HepG2 (cell line): ENCODE data around the gene MS4A7. TPM values are rescaled to one million over a fixed set of nuclear protein-coding genes. Genes with fewer than 3 reads are reported as not detected.

Experiments
- ATAC-seq: fragments of 200-7000 bp; cut with Tn5 transposase; 3 replicates; pipeline ENCODE4 v1.9.1; 2020; ENCODE audit warnings: mild to moderate bottlenecking, moderate library complexity
- BruUV-seq: library from RNA; stranded (reverse); fragments of 400-500 nt; replicated peaks from 2 replicates; lab custom pipeline; 2021; lab: Mats Ljungman, UMichigan
- CTCF ChIA-PET: fragments of 300-600 bp; formaldehyde crosslinking; extraction: SDS; loops from one replicate; lab custom pipeline; 2021; ENCODE audit warnings: low total read pairs, inconsistent platforms, low intra/inter-chr PET ratio; lab: Yijun Ruan, JAX
- POLR2A ChIA-PET: fragments of 350-600 bp; sonication (Branson Sonifier 250); formaldehyde crosslinking; loops from one replicate; lab custom pipeline; 2020; ENCODE audit warnings: antibody characterized with exemption, inconsistent platforms; lab: Yijun Ruan, JAX
- DNase-seq: peaks from one replicate; pipeline ENCODE4 v3.0.0-alpha.2; 2015; ENCODE audit warnings: low spot score
- FAIRE-seq: peaks from 3 replicates; lab custom pipeline; 2011; peaks lifted over from hg19 to GRCh38; lab: Jason Lieb, UNC
- H2AFZ ChIP-seq: one replicate; pipeline ENCODE4 v1.6.1; 2011; ENCODE audit warnings: low read length, inconsistent platforms
- H3K27ac ChIP-seq: fragments of 300-600 bp; 3 replicates; pipeline ENCODE4 v1.8.0; 2011; ENCODE audit warnings: mixed run types, mild to moderate bottlenecking, mixed read lengths, low read length, inconsistent platforms; ENCODE audit not compliant: insufficient read depth; ENCODE audit errors: extremely low read length
- H3K27me3 ChIP-seq, 2 experiments: fragments of 200-600 bp in 1 of 2; 2 replicates in 1 of 2; 3 replicates in 1 of 2; pipeline versions ENCODE4 v1.6.0 to v1.8.0; 2011; ENCODE audit warnings: low read length in 2 of 2, mild to moderate bottlenecking in 2 of 2, moderate library complexity in 2 of 2, inconsistent platforms in 1 of 2; ENCODE audit not compliant: insufficient read depth in 2 of 2, control insufficient read depth in 1 of 2
- H3K36me3 ChIP-seq, 2 experiments: fragments of 200-600 bp in 1 of 2; replicated peaks in 1 of 2; 2 replicates in 1 of 2; 3 replicates in 1 of 2; pipeline versions ENCODE4 v1.5.1 to v1.8.0; 2011; ENCODE audit warnings: low read length in 2 of 2, inconsistent platforms in 1 of 2; ENCODE audit not compliant: insufficient read depth in 2 of 2, control insufficient read depth in 1 of 2
- H3K4me1 ChIP-seq: 2 replicates; pipeline ENCODE4 v1.5.1; 2012; ENCODE audit warnings: low read length, inconsistent platforms; ENCODE audit not compliant: insufficient read depth
- H3K4me2 ChIP-seq: 2 replicates; pipeline ENCODE4 v1.6.0; 2011; ENCODE audit warnings: low read depth, low read length, inconsistent platforms
- H3K4me3 ChIP-seq, 3 experiments: fragments of 200-600 bp in 1 of 3; sonication (generic), shearing (Covaris generic) in 1 of 3; replicated peaks in 1 of 3; 2 replicates each; pipeline ENCODE4 v1.5.1; 2011 to 2016; ENCODE audit warnings: low read length in 3 of 3, inconsistent platforms in 2 of 3, low read depth in 2 of 3, mild to moderate bottlenecking in 2 of 3, control low read depth in 1 of 3, mixed read lengths in 1 of 3; ENCODE audit not compliant: insufficient read depth in 1 of 3
- H3K79me2 ChIP-seq: one replicate; pipeline ENCODE4 v1.6.1; 2011; ENCODE audit warnings: low read length, inconsistent platforms; ENCODE audit not compliant: insufficient read depth
- H3K9ac ChIP-seq: 2 replicates; pipeline ENCODE4 v1.6.0; 2011; ENCODE audit warnings: mild to moderate bottlenecking, low read depth, low read length, inconsistent platforms; ENCODE audit not compliant: insufficient read depth
- H3K9me3 ChIP-seq: 2 replicates; pipeline ENCODE4 v1.5.1; 2012; ENCODE audit warnings: mild to moderate bottlenecking, low read length
- H4K20me1 ChIP-seq: 2 replicates; pipeline ENCODE4 v1.6.0; 2011; ENCODE audit warnings: inconsistent platforms, mild to moderate bottlenecking, low read length, moderate library complexity; ENCODE audit not compliant: insufficient read depth
- ARHGAP35 ChIP-seq: sonication (generic); formaldehyde crosslinking; IDR thresholded peaks from 2 replicates; pipeline ENCODE4 v1.9.0; 2022; ENCODE audit warnings: mild to moderate bottlenecking, inconsistent platforms, moderate library complexity, missing genetic modification reagents, borderline replicate concordance
- ARID4A ChIP-seq: sonication (generic); formaldehyde crosslinking; IDR thresholded peaks from 2 replicates; pipeline ENCODE4 v1.5.0; 2020; ENCODE audit warnings: mild to moderate bottlenecking, missing genetic modification reagents, borderline replicate concordance
- BCLAF1 ChIP-seq: fragments of 450-650 bp; IDR thresholded peaks from 2 replicates; pipeline ENCODE4 v1.6.1; 2017; ENCODE audit warnings: mild to moderate bottlenecking
- DBP ChIP-seq: sonication (generic); formaldehyde crosslinking; IDR thresholded peaks from 2 replicates; pipeline ENCODE4 v1.4.0; 2020; ENCODE audit warnings: missing genetic modification reagents; ENCODE audit errors: not compliant biosample characterization
- ELF3 ChIP-seq: IDR thresholded peaks from 2 replicates; pipeline ENCODE4 v1.6.1; 2016; ENCODE audit warnings: missing genetic modification reagents, missing compliant biosample characterization
- HNRNPH1 ChIP-seq: fragments of 200-400 bp; formaldehyde crosslinking; optimal IDR thresholded peaks from 2 replicates; pipeline ENCODE3; 2017; ENCODE audit warnings: mild to moderate bottlenecking, low read depth, low read length
- HNRNPLL ChIP-seq: fragments of 200-400 bp; formaldehyde crosslinking; IDR thresholded peaks from 2 replicates; pipeline ENCODE4 v1.6.1; 2017; ENCODE audit warnings: mild to moderate bottlenecking, low read depth, low read length; ENCODE audit not compliant: poor library complexity, severe bottlenecking
- HOXD1 ChIP-seq: sonication (generic); formaldehyde crosslinking; IDR thresholded peaks from 2 replicates; pipeline ENCODE4 v1.5.0; 2020; ENCODE audit warnings: missing genetic modification reagents
- KDM4B ChIP-seq: sonication (generic); formaldehyde crosslinking; IDR thresholded peaks from 2 replicates; pipeline ENCODE4 v1.4.0; 2020; ENCODE audit warnings: missing genetic modification reagents
- MAF1 ChIP-seq: sonication (generic); formaldehyde crosslinking; IDR thresholded peaks from 2 replicates; pipeline ENCODE4 v1.5.0; 2020; ENCODE audit warnings: missing genetic modification reagents, borderline replicate concordance
- MXD1 ChIP-seq: sonication (generic); formaldehyde crosslinking; IDR thresholded peaks from 2 replicates; pipeline ENCODE4 v1.4.0; 2020; ENCODE audit warnings: mild to moderate bottlenecking, missing genetic modification reagents
- NFRKB ChIP-seq: fragments of 450-650 bp; IDR thresholded peaks from 2 replicates; pipeline ENCODE4 v1.6.1; 2017
- NPAS2 ChIP-seq: sonication (generic); formaldehyde crosslinking; IDR thresholded peaks from 2 replicates; pipeline ENCODE4 v1.8.0; 2022; ENCODE audit warnings: mild to moderate bottlenecking, missing genetic modification reagents, borderline replicate concordance
- SRSF9 ChIP-seq: fragments of 200-400 bp; formaldehyde crosslinking; IDR thresholded peaks from 2 replicates; pipeline ENCODE4 v1.6.1; 2018; ENCODE audit warnings: borderline replicate concordance, mild to moderate bottlenecking, low read depth, low read length; ENCODE audit not compliant: insufficient read depth, poor library complexity, severe bottlenecking
- SYNCRIP ChIP-seq: fragments of 200-400 bp; formaldehyde crosslinking; IDR thresholded peaks from 2 replicates; pipeline ENCODE4 v1.6.1; 2018; ENCODE audit warnings: mild to moderate bottlenecking, low read depth, low read length; ENCODE audit not compliant: insufficient read depth
- ZNF616 ChIP-seq: sonication (generic); formaldehyde crosslinking; IDR thresholded peaks from 2 replicates; pipeline ENCODE4 v1.5.0; 2020; ENCODE audit warnings: low read depth, mild to moderate bottlenecking, missing genetic modification reagents
- WGBS: methylation state at CpG from one replicate; pipeline ENCODE4 v1.1.6; 2017; ENCODE audit warnings: low lambda C conversion rate; 5-methylcytosine and 5-hydroxymethylcytosine counted together
- in situ Hi-C: cut with HindIII; loops from 2 replicates; pipeline ENCODE4 v1.10.0; 2017; ENCODE audit warnings: low pct_unique_long_range_greater_than_20kb; ENCODE audit not compliant: extremely low pct_ligation_motif_present
- intact Hi-C: fragments of 100-400 bp; cut with micrococcal nuclease; formaldehyde crosslinking; loops from one replicate; pipeline ENCODE4 v1.10.0; 2022; ENCODE audit not compliant: unreplicated experiment
- polyA plus RNA-seq, 8 experiments: library from polyadenylated mRNA; depleted of rRNA in 3 of 8; stranded (reverse) in 7 of 8; unstranded in 1 of 8; fragments of >200 nt; fragmentation: Illumina TruSeq in 4 of 8; extraction: Trizol in 4 of 8; gene quantifications; 2 replicates each; pipeline versions ENCODE4 v1.2.1 to v1.2.3, GENCODE V29; 2011 to 2016; ENCODE audit warnings: low read depth in 4 of 8, missing spikeins in 1 of 8, mixed read lengths in 1 of 8; ENCODE audit not compliant: insufficient read depth in 1 of 8
- total RNA-seq, 5 experiments: library from RNA; depleted of rRNA; stranded (reverse); fragments of >200 nt; fragmentation: Illumina TruSeq; extraction: Trizol; gene quantifications; 2 replicates each; pipeline ENCODE4 v1.2.3, GENCODE V29; 2016; ENCODE audit warnings: low read depth in 1 of 5

Gene MS4A7
- total and polyA plus RNA-seq, 2 of the 13 experiments (the other 11 are each of a cell fraction or from before 2014, with no cell fraction given): not detected

- no peak for DNase-seq
- Histone ChIP-seq H3K9ac (no peak overlapping the region), H3K79me2 (no peaks in the 10 kb centered on the region), H4K20me1 (no peaks in the 10 kb centered on the region), H3K4me2 (no peak overlapping the region), H3K27ac (no peak overlapping the region), H3K36me3 (no peaks in the 10 kb centered on the region), H2AFZ (no peak overlapping the region), H3K4me3 (no peak overlapping the region), H3K9me3 (peaks cover 11% of the 10 kb centered on the region), H3K4me1 (no peaks in the 10 kb centered on the region), H3K27me3 (no peaks in the 10 kb centered on the region)
- no peak for ATAC-seq
- no peak for FAIRE-seq
- intact Hi-C loops (no loop called here), in situ Hi-C loops (loop anchor here (10.0 kb wide), 1 partner anchor 57 kb away; no protein-coding TSS in a partner anchor)
- POLR2A ChIA-PET: no interaction called here
- WGBS: 0% methylated on average over 2 of the region's 2 CpGs
- CTCF ChIA-PET: no interaction called here
- no TSS peak for BruUV-seq
- TF ChIP-seq MXD1 (CRISPR knock-in tag) (no peak), HNRNPLL (no peak), NFRKB (no peak), ARID4A (CRISPR knock-in tag) (no peak), ELF3 (CRISPR knock-in tag) (no peak), ZNF616 (CRISPR knock-in tag) (no peak), SYNCRIP (no peak), KDM4B (CRISPR knock-in tag) (no peak), HOXD1 (CRISPR knock-in tag) (no peak), DBP (CRISPR knock-in tag) (no peak), ARHGAP35 (no peak), MAF1 (CRISPR knock-in tag) (no peak), BCLAF1 (no peak), HNRNPH1 (no peak), SRSF9 (no peak), NPAS2 (CRISPR knock-in tag) (no peak)
Observed at GRCh38 chr11:60357771-60358170, 20.6 kb upstream of the MS4A7 start.
